ENCODE measurements around the gene RAE1. TPM values are rescaled to one million over a fixed set of nuclear protein-coding genes. Genes with fewer than 3 reads are reported as not detected.

Gene RAE1
- total RNA-seq (10 to 100 TPM in 3 of 4 donors, 1 to 10 TPM in 1; 9.1 to 17.3 (median 14.4) TPM), polyA plus RNA-seq (10 to 100 TPM; 13.9 to 23.6 (median 18.9) TPM)
- long read RNA-seq, donor 1, transcript RAE1-203 (12 exons, 2,639 nt) = major isoform, 13 of 14 reads
- long read RNA-seq, donor 1, partial matches to known transcripts = 1 of 14 reads
- long read RNA-seq, donor 1, other reads (novel, unspliced or antisense) = 0 of 14 reads
- long read RNA-seq, donor 2, transcript RAE1-203 (12 exons, 2,639 nt) = major isoform, 43 of 51 reads
- long read RNA-seq, donor 2, partial matches to known transcripts = 2 of 51 reads
- long read RNA-seq, donor 2, other reads (novel, unspliced or antisense) = 3 of 51 reads

GRCh38 chr20:57351042-57351783 is at the start of gene RAE1:
TSS of gene RAE1 (plus strand) at chr20:57351255. CDS start at chr20:57354039, 2,784 bp downstream.
- 0% methylated on average over 62 to 64 of the region's 64 CpGs for WGBS, 3 donors
- H3K36me3 ChIP-seq (ENCODE audit: insufficient read depth in 1 of 2, low read depth in 1 of 2) = peaks cover 5 to 9% of the 10 kb centered on the region in 2 donors

GRCh38 chr20:57306747-57307146 is 44.3 kb upstream of the RAE1 start:
- intact Hi-C loops (cut with DNase I) = no loop called here
- Histone ChIP-seq H3K36me3 (ENCODE audit: insufficient read depth in 1 of 2, low read depth in 1 of 2) (no peaks in the 10 kb centered on the region), H3K27me3 (ENCODE audit: insufficient read depth in 3 of 3, low read length in 2 of 3) (peaks cover 2 to 20% (median 4%) of the 10 kb centered on the region in 3 donors), H3K4me3 (no peak overlapping the region), H3K4me1 (no peaks in the 10 kb centered on the region), H3K27ac (no peak overlapping the region), H3K9me3 (no peaks in the 10 kb centered on the region)
- TF ChIP-seq CTCF (IDR thresholded peaks at IDR 0.05) = no peak
- WGBS, 3 donors = 83 to 90% (median 86%) methylated on average over 5 of the region's 5 CpGs
- ATAC-seq = no peak
- DNase-seq = no peak

More at GRCh38 chr20:57351042-57351783, at the start of gene RAE1:
- ATAC-seq = peak; percentile 85 to 98 (median 92)
- Histone ChIP-seq H3K4me3 (peak within 1 kb of the TSS; percentile 74), H3K9me3 (no peaks in the 10 kb centered on the region), H3K27me3 (ENCODE audit: insufficient read depth in 3 of 3, low read length in 2 of 3) (no peaks in the 10 kb centered on the region), H3K4me1 (peaks cover 11% of the 10 kb centered on the region), H3K27ac (peak within 1 kb of the TSS; percentile 79)
- no peak for TF ChIP-seq CTCF (IDR thresholded peaks at IDR 0.05)
- DNase-seq = peak; percentile 91 to 95
- intact Hi-C loops (cut with DNase I) = no loop called here

- H3K36me3 ChIP-seq (ENCODE audit: insufficient read depth in 1 of 2, low read depth in 1 of 2) = no peaks in the 10 kb centered on the region
- intact Hi-C loops (cut with DNase I) = no loop called here
- WGBS, 3 donors = 40 to 46% (median 44%) methylated on average over 13 of the region's 13 CpGs
- DNase-seq (no peak), ATAC-seq (no peak)
- H3K27ac ChIP-seq = no peak overlapping the region
- no peaks in the 10 kb centered on the region for H3K9me3 ChIP-seq
- H3K27me3 ChIP-seq (ENCODE audit: insufficient read depth in 3 of 3, low read length in 2 of 3) = peaks cover 2 to 18% (median 4%) of the 10 kb centered on the region in 3 donors
- TF ChIP-seq CTCF (IDR thresholded peaks at IDR 0.05) = no peak
- no peaks in the 10 kb centered on the region for H3K4me1 ChIP-seq
- no peak overlapping the region for H3K4me3 ChIP-seq
Measured at GRCh38 chr20:57308451-57309271, 42.4 kb upstream of the RAE1 start.

- Histone ChIP-seq H3K9me3 (no peaks in the 10 kb centered on the region), H3K4me3 (no peak overlapping the region), H3K27me3 (ENCODE audit: insufficient read depth in 3 of 3, low read length in 2 of 3) (peaks cover 2 to 18% (median 4%) of the 10 kb centered on the region in 3 donors), H3K4me1 (no peaks in the 10 kb centered on the region), H3K36me3 (ENCODE audit: insufficient read depth in 1 of 2, low read depth in 1 of 2) (no peaks in the 10 kb centered on the region), H3K27ac (no peak overlapping the region)
- ATAC-seq = no peak
- no peak for TF ChIP-seq CTCF (IDR thresholded peaks at IDR 0.05)
- no peak for DNase-seq
- WGBS, 3 donors = 59 to 78% (median 68%) methylated on average over 9 of the region's 9 CpGs
- intact Hi-C loops (cut with DNase I) = no loop called here
Measured at GRCh38 chr20:57309544-57310115, 41.4 kb upstream of the RAE1 start.
